IPS-NIHi7 (cell line): ENCODE measurements around the gene TMEM254.
"Not testable (repeated sequence)": the region's sequence is repeated elsewhere in the genome, so short reads cannot be mapped to it uniquely, and the experiment has no call there.

Experiments used
- DNase-seq: peaks from one replicate; pipeline ENCODE4 v3.0.0; 2012; ENCODE audit warnings: mixed read lengths; ENCODE audit errors: extremely low spot score

TMEM254 gene

GRCh38 chr10:80078448-80079311 is at the start of gene TMEM254:
Gene TMEM254 (plus strand): TSS chr10:80078665. CDS start chr10:80078700, 35 bp downstream.
- DNase-seq = peak; percentile 94

- DNase-seq = peak; percentile 60
Measured at GRCh38 chr10:80029205-80029604, 49.3 kb upstream of the TMEM254 start.

- not testable (repeated sequence) for DNase-seq
Measured at GRCh38 chr10:80029865-80030264, 48.6 kb upstream of the TMEM254 start.

- DNase-seq = no peak
Measured at GRCh38 chr10:80032503-80032902, 46.0 kb upstream of the TMEM254 start.

GRCh38 chr10:80034766-80035165 is 43.7 kb upstream of the TMEM254 start:
- not testable (repeated sequence) for DNase-seq

GRCh38 chr10:80035430-80035829 is 43.0 kb upstream of the TMEM254 start:
- DNase-seq = not testable (repeated sequence)

- DNase-seq = not testable (repeated sequence)
Measured at GRCh38 chr10:80036921-80037500, 41.5 kb upstream of the TMEM254 start.

- DNase-seq = not testable (repeated sequence)
Measured at GRCh38 chr10:80038226-80038625, 40.2 kb upstream of the TMEM254 start.

GRCh38 chr10:80041162-80041561 is 37.3 kb upstream of the TMEM254 start:
- no peak for DNase-seq

- not testable (repeated sequence) for DNase-seq
Measured at GRCh38 chr10:80044935-80045334, 33.5 kb upstream of the TMEM254 start.

- peak; percentile 89 for DNase-seq
Measured at GRCh38 chr10:80046629-80047441, 31.6 kb upstream of the TMEM254 start.

- DNase-seq = no peak
Measured at GRCh38 chr10:80050752-80051151, 27.7 kb upstream of the TMEM254 start.

GRCh38 chr10:80051993-80052392 is 26.5 kb upstream of the TMEM254 start:
- DNase-seq = no peak

- no peak for DNase-seq
Measured at GRCh38 chr10:80055760-80056159, 22.7 kb upstream of the TMEM254 start.

- DNase-seq = no peak
Measured at GRCh38 chr10:80057171-80057570, 21.3 kb upstream of the TMEM254 start.

- DNase-seq = no peak
Measured at GRCh38 chr10:80064120-80064886, 14.2 kb upstream of the TMEM254 start.

GRCh38 chr10:80066809-80067208 is 11.7 kb upstream of the TMEM254 start:
- DNase-seq = no peak

- not testable (repeated sequence) for DNase-seq
Measured at GRCh38 chr10:80067821-80068220, 10.6 kb upstream of the TMEM254 start.

- DNase-seq = no peak
Measured at GRCh38 chr10:80068270-80068669, 10.2 kb upstream of the TMEM254 start.

GRCh38 chr10:80070057-80070456 is 8.4 kb upstream of the TMEM254 start:
- DNase-seq = no peak

GRCh38 chr10:80072584-80072983 is 5.9 kb upstream of the TMEM254 start:
- DNase-seq = no peak
